GM21576 (cell line): ENCODE data around the gene CD63.

Experiments
- ATAC-seq: cut with Tn5 transposase; IDR thresholded peaks from one replicate; pipeline ENCODE4 v1.9.1; 2021; ENCODE audit warnings: mild to moderate bottlenecking, moderate library complexity; ENCODE audit not compliant: unreplicated experiment

The CD63 gene

GRCh38 chr12:55741931-55742680, 13.3 kb upstream of the CD63 start:
- ATAC-seq = no peak

GRCh38 chr12:55739025-55739378, 10.2 kb upstream of the CD63 start:
- no peak for ATAC-seq

GRCh38 chr12:55738123-55739024, 9.6 kb upstream of the CD63 start:
- peak; percentile 86 for ATAC-seq

DNA sequence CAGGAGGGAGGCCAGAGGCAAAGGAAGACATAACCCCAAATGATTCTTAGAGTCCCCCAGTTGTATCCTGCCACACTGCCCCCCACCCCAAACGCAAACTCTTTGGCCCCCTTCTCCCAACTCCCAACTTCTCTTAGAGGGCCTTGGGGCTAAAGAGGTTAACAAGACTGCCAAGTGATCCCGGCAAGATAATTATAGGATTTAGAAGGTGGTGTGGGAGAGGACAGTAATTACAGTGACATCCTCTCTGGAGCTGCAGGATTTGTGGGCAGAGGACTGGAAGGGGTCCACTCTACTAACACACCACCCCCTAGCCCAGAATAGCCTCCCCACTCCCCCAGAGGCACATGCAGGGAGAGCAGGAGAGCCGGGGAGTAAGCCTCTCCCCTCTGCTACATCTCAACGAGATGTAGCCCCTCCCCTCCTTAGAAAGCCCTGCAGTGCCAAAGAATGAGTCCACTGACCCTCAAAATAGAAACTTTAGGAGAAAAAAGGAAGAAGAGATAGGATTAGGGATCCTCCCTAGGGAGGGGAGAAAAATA, 8.8 kb upstream of the CD63 start:
- no peak for ATAC-seq

DNA sequence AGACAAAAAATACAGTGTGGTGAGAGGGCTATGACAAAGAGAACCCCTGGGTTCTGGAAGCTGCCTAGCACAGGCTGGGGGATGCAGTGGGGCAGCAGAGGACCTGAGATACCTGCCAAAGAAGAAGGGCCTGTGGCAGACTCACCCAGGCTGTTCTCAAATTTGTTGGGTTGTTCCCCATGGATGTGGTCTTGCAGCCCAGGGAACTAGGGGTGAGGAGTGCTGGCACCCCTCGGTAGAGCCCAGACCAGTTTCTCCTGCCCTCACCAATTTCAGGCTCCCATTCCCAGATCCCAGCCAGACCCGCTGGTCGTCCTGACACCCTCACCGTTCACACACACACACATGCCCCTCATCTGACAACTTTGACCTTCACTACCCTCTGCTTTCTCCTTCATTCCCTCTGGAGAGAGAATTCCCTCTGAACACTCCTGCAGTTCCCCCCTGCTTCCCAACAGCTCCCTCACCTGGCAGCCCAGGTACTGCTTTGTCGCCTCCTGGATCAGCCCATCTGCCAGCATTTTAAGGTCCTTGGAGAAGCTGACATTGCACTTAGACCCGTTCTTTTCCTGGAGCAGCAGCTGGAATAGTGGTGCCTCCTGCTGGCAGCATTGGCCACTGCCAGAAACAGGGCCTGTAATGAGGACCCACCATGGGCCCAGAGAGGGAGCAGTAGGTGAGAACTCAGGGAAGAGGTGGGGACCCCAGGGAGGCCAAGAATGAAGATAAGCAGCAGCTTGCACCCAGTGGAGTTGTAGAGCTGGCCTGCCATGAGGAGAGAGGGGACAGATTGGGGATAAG, 8.2 kb upstream of the CD63 start:
- ATAC-seq = peak; percentile 43

- no peak for ATAC-seq
These were observed 7.3 kb upstream of the CD63 start for GRCh38 chr12:55736076-55736475.

- ATAC-seq = no peak
These were observed 5.8 kb upstream of the CD63 start for GRCh38 chr12:55734595-55734994.

GRCh38 chr12:55733858-55734257, 5.0 kb upstream of the CD63 start:
- no peak for ATAC-seq

DNA sequence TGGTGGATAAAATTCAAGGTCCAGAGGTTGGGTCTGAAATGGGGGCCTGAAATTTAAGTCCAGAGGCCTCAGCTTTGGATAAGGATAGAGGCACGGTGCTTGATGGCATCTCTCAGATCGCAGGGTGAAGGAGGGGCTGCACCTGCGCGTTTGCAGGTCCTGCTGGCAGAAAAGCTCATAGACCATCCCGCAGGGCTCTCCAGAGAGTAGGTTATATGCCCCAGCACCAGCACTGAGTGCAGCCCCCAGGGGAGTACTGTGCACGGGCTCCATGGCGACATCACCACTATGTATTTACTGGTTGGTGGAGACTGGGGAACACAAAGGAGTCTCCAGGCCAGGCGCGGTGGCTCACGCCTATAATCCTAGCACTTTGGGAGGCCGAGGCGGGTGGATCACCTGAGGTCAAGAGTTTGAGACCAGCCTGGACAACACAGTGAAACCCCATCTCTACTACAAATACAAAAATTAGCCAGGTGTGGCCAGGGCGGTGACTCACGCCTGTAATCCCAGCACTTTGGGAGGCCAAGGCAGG, 4.3 kb upstream of the CD63 start:
- ATAC-seq = no peak

DNA sequence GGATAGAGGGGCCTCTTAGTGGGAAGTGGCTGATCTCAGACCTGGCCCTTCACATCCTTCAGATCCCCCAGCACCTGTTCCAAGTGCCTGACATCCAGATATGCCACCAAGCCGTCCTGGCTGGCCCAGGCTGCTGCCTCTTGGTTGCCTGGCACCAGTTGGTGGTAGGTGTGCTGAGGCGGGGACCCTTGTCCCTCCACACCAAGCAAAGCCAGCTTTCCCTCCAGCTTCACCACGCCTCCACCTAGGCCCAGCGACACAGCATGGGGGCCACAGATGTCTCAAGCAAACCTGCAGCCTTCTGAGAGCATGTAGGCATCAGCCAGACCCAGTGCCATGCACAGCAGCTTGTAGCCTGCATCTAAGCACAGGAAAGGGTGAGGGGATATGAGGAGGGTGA, 3.5 kb upstream of the CD63 start:
- no peak for ATAC-seq

DNA sequence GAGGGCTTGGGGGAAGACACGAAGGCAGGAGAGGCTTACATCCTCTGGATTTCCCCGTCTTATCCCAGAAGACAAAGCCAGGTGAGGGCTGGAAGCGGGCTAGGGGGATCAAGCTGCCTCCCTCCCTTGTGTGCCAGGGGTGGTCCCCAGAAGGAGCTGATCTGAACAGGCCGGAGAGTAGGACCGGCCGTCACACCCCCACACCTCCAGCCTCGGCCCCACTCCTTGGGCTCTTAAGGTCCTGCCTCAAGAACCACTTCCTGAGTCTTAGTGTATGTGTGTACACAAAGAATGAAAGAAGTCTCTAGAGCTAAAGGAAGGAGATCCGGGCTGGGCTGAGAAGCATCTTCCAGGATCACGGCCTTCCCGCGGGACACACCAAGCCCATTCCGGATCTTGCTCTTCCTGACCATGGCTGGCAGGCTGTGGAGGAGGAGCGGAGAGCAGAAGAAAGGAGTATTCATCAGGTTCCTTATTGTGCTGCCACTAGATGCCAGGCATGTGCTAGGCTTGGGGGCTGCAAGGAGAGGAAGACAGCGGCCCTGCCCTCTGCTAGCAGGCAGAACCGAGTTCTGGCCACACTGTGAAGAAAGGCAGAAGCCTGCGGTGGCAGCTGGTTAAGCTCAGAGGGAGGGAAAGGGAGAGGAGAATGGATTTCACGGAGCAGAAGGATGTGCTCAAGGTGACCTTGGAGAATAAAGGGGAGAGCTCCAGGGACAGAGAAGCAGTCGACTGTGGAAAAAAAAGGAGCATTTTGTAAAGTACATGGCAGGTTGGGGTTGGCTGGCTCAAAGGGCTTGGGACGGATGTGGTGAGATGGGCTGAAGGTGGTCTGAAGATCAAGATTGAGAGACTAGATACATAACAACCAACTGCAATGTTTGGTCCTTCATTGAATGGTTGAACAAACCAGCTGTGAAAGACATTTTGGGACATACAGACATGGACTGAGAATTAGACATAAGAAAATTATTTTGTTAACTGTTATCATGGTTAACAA, 1.3 kb upstream of the CD63 start:
- peak; percentile 31 for ATAC-seq

GRCh38 chr12:55728186-55728938, 447 bp downstream of the CD63 start:
- ATAC-seq = peak; percentile 7

GRCh38 chr12:55727643-55728185, 1.1 kb downstream of the CD63 start:
- ATAC-seq = no peak

- ATAC-seq = no peak
These were observed 1.8 kb downstream of the CD63 start for GRCh38 chr12:55726971-55727370.

DNA sequence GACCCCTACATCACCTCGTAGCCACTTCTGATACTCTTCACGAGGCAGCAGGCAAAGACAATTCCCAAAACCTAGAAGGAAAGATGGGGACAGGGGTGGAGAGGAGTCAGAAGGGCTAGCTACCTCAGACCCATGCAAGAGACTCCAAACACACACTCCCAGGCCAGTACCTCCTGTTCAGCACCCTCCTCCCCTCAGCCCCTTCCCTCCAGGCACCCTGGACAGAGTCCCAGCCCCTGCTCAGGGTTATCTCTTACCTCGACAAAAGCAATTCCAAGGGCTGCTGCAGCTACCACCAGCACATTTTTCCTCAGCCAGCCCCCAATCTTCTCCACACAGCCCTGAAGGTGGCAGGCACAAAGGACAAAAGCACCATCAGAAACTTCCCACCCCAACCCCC, 3.3 kb downstream of the CD63 start:
- ATAC-seq = no peak

DNA sequence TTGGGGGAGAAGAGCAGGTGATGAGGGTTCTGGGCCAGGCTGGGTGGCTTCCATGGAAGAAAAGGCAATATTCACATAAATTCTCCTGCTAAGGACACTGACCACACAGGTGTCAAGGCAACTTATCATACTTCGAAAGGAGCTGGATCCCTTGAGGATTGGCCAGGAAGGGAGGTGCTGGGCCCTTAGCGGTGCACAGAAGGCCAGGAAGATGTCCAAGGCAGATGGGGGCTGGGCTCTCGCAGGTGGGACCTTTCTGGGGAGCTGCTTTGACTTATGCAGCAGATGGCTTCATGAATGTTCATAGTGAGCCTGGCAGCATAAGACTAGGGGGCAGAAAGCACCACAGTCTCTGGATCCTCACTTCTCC, 3.9 kb downstream of the CD63 start:
- no peak for ATAC-seq

DNA sequence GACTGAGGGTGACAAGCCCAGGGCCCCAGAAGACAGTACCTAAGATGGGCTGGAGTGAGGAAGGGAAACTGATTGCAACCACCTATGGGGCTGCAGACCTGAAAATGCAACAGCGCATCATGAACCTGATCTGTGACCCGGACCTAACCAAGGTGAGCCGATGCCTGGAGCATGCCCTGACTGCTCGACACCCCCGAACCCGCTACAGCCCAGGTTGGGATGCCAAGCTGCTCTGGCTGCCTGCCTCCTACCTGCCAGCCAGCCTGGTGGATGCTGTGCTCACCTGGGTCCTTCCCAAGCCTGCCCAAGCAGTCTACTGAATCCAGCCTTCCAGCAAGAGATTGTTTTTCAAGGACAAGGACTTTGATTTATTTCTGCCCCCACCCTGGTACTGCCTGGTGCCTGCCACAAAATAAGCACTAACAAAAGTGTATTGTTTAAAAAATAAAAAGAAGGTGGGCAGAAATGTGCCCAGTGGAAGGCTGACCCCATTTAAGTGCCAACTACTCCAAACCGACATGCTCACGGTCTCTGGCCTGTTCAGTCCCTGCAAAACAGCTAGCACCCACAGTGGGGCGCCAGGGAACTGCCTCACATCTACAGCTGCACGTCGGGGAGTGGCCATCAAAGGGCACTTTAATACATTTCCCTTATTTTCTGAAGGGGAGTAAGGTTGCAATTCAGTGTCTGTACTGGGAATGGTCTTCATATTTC, 4.4 kb downstream of the CD63 start:
- ATAC-seq = peak; percentile 37
